HG03135 (cell line): Measurements from ENCODE around the gene ZNF79.
"Not testable (repeated sequence)": the region's sequence is repeated elsewhere in the genome, so short reads cannot be mapped to it uniquely, and the experiment has no call there.

Experiments used
- ATAC-seq: cut with Tn5 transposase; IDR thresholded peaks from one replicate; pipeline ENCODE4 v1.9.1; 2021; ENCODE audit warnings: mild to moderate bottlenecking, moderate library complexity; ENCODE audit not compliant: unreplicated experiment

Gene ZNF79

GRCh38 chr9:127451608-127451857 is 27.4 kb downstream of the ZNF79 start:
- peak; percentile 13 for ATAC-seq

GRCh38 chr9:127451858-127452656 is 27.9 kb downstream of the ZNF79 start:
- peak; percentile 5 for ATAC-seq

- no peak for ATAC-seq
Observed at GRCh38 chr9:127452691-127453090, 28.5 kb downstream of the ZNF79 start.

GRCh38 chr9:127455324-127455992 is 31.3 kb downstream of the ZNF79 start:
- ATAC-seq = no peak

GRCh38 chr9:127457191-127457878 is 33.2 kb downstream of the ZNF79 start:
- ATAC-seq = no peak

GRCh38 chr9:127458921-127459320 is 34.7 kb downstream of the ZNF79 start:
- no peak for ATAC-seq

- ATAC-seq = no peak
Observed at GRCh38 chr9:127463382-127463781, 39.2 kb downstream of the ZNF79 start.

GRCh38 chr9:127463911-127464310 is 39.7 kb downstream of the ZNF79 start:
- no peak for ATAC-seq

- ATAC-seq = not testable (repeated sequence)
Observed at GRCh38 chr9:127466407-127466917, 42.3 kb downstream of the ZNF79 start.

GRCh38 chr9:127467621-127468020 is 43.4 kb downstream of the ZNF79 start:
- ATAC-seq = no peak

- ATAC-seq = no peak
Observed at GRCh38 chr9:127470662-127471061, 46.5 kb downstream of the ZNF79 start.

GRCh38 chr9:127473501-127473900 is 49.3 kb downstream of the ZNF79 start:
- no peak for ATAC-seq

GRCh38 chr9:127473932-127474331 is 49.8 kb downstream of the ZNF79 start:
- no peak for ATAC-seq

GRCh38 chr9:127474592-127474991 is 50.4 kb downstream of the ZNF79 start:
- no peak for ATAC-seq

- ATAC-seq = no peak
Observed at GRCh38 chr9:127479507-127480081, 55.4 kb downstream of the ZNF79 start.

- no peak for ATAC-seq
Observed at GRCh38 chr9:127482662-127483061, 58.5 kb downstream of the ZNF79 start.

- no peak for ATAC-seq
Observed at GRCh38 chr9:127485995-127486394, 61.8 kb downstream of the ZNF79 start.

- no peak for ATAC-seq
Observed at GRCh38 chr9:127488946-127489345, 64.8 kb downstream of the ZNF79 start.

- ATAC-seq = no peak
Observed at GRCh38 chr9:127489471-127490115, 65.4 kb downstream of the ZNF79 start.

GRCh38 chr9:127490535-127491230 is 66.5 kb downstream of the ZNF79 start:
- ATAC-seq = no peak
